ENCODE measurements around the gene CALCB. TPM values are rescaled to one million over a fixed set of nuclear protein-coding genes. Genes with fewer than 3 reads are reported as not detected.

CALCB gene
- total and polyA plus RNA-seq, 2 of the 8 experiments (the other 6 are each of a cell fraction or from before 2014, with no cell fraction given) = 3.7 to 4.2 TPM

- TF ChIP-seq, protein P1, sequence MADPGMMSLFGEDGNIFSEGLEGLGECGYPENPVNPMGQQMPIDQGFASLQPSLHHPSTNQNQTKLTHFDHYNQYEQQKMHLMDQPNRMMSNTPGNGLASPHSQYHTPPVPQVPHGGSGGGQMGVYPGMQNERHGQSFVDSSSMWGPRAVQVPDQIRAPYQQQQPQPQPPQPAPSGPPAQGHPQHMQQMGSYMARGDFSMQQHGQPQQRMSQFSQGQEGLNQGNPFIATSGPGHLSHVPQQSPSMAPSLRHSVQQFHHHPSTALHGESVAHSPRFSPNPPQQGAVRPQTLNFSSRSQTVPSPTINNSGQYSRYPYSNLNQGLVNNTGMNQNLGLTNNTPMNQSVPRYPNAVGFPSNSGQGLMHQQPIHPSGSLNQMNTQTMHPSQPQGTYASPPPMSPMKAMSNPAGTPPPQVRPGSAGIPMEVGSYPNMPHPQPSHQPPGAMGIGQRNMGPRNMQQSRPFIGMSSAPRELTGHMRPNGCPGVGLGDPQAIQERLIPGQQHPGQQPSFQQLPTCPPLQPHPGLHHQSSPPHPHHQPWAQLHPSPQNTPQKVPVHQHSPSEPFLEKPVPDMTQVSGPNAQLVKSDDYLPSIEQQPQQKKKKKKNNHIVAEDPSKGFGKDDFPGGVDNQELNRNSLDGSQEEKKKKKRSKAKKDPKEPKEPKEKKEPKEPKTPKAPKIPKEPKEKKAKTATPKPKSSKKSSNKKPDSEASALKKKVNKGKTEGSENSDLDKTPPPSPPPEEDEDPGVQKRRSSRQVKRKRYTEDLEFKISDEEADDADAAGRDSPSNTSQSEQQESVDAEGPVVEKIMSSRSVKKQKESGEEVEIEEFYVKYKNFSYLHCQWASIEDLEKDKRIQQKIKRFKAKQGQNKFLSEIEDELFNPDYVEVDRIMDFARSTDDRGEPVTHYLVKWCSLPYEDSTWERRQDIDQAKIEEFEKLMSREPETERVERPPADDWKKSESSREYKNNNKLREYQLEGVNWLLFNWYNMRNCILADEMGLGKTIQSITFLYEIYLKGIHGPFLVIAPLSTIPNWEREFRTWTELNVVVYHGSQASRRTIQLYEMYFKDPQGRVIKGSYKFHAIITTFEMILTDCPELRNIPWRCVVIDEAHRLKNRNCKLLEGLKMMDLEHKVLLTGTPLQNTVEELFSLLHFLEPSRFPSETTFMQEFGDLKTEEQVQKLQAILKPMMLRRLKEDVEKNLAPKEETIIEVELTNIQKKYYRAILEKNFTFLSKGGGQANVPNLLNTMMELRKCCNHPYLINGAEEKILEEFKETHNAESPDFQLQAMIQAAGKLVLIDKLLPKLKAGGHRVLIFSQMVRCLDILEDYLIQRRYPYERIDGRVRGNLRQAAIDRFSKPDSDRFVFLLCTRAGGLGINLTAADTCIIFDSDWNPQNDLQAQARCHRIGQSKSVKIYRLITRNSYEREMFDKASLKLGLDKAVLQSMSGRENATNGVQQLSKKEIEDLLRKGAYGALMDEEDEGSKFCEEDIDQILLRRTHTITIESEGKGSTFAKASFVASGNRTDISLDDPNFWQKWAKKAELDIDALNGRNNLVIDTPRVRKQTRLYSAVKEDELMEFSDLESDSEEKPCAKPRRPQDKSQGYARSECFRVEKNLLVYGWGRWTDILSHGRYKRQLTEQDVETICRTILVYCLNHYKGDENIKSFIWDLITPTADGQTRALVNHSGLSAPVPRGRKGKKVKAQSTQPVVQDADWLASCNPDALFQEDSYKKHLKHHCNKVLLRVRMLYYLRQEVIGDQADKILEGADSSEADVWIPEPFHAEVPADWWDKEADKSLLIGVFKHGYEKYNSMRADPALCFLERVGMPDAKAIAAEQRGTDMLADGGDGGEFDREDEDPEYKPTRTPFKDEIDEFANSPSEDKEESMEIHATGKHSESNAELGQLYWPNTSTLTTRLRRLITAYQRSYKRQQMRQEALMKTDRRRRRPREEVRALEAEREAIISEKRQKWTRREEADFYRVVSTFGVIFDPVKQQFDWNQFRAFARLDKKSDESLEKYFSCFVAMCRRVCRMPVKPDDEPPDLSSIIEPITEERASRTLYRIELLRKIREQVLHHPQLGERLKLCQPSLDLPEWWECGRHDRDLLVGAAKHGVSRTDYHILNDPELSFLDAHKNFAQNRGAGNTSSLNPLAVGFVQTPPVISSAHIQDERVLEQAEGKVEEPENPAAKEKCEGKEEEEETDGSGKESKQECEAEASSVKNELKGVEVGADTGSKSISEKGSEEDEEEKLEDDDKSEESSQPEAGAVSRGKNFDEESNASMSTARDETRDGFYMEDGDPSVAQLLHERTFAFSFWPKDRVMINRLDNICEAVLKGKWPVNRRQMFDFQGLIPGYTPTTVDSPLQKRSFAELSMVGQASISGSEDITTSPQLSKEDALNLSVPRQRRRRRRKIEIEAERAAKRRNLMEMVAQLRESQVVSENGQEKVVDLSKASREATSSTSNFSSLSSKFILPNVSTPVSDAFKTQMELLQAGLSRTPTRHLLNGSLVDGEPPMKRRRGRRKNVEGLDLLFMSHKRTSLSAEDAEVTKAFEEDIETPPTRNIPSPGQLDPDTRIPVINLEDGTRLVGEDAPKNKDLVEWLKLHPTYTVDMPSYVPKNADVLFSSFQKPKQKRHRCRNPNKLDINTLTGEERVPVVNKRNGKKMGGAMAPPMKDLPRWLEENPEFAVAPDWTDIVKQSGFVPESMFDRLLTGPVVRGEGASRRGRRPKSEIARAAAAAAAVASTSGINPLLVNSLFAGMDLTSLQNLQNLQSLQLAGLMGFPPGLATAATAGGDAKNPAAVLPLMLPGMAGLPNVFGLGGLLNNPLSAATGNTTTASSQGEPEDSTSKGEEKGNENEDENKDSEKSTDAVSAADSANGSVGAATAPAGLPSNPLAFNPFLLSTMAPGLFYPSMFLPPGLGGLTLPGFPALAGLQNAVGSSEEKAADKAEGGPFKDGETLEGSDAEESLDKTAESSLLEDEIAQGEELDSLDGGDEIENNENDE (IDR thresholded peaks at IDR 0.05; ENCODE audit: insufficient replicate concordance, low read length) = no peak
- no peak for TF ChIP-seq SP4 (IDR thresholded peaks at IDR 0.05; ENCODE audit: low read length)
- no peak for TF ChIP-seq SAP30 (IDR thresholded peaks at IDR 0.05; ENCODE audit: insufficient read depth, insufficient replicate concordance, low read length)
- TF ChIP-seq, protein P2, sequence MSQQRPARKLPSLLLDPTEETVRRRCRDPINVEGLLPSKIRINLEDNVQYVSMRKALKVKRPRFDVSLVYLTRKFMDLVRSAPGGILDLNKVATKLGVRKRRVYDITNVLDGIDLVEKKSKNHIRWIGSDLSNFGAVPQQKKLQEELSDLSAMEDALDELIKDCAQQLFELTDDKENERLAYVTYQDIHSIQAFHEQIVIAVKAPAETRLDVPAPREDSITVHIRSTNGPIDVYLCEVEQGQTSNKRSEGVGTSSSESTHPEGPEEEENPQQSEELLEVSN (IDR thresholded peaks at IDR 0.05) = no peak
- no peak for TF ChIP-seq KDM5A (IDR thresholded peaks at IDR 0.05; ENCODE audit: low read length)
- no peak for TF ChIP-seq CEBPB (IDR thresholded peaks at IDR 0.05; ENCODE audit: low read depth, low read length)
- no peak for TF ChIP-seq RAD21 (IDR thresholded peaks at IDR 0.05 in 1 of 2, conservative IDR thresholded peaks at IDR 0.05 in 1 of 2; ENCODE audit: low read depth in 2 of 2, low read length in 2 of 2)
- no peak for TF ChIP-seq RFX5 (IDR thresholded peaks at IDR 0.05; ENCODE audit: borderline replicate concordance, low read depth, low read length)
- no peak for TF ChIP-seq SIN3A (conservative IDR thresholded peaks at IDR 0.05 in 1 of 2, IDR thresholded peaks at IDR 0.05 in 1 of 2; ENCODE audit: low read depth in 1 of 2, low read length in 2 of 2)
Measured at GRCh38 chr11:15107730-15108515, 34.5 kb downstream of the CALCB start (continued).
